Natural killer cell (primary cell): ENCODE results near the gene NKD1. TPM values are rescaled to one million over a fixed set of nuclear protein-coding genes. Genes with fewer than 3 reads are reported as not detected.

ENCODE experiments used
- ATAC-seq, 3 donors: fragments of 150-1000 bp in 2 of 3; fragments of 200-7000 bp in 1 of 3; cut with Tn5 transposase; 1 replicate in 1 of 3; 2 replicates in 2 of 3; pipeline ENCODE4 v1.10.0; 2021; ENCODE audit warnings: mild to moderate bottlenecking in 2 of 3, moderate library complexity in 2 of 3
- DNase-seq, 2 donors: peaks; one replicate each; pipeline versions ENCODE4 v3.0.0 to v3.0.0-alpha.2; 2013 to 2021; ENCODE audit warnings: mixed read lengths in 1 of 2
- H3K27ac ChIP-seq: one replicate; pipeline ENCODE4 v1.5.1; 2013; ENCODE audit warnings: mild to moderate bottlenecking, low read length
- H3K27me3 ChIP-seq: one replicate; pipeline ENCODE4 v1.6.1; 2013; ENCODE audit warnings: low read length; ENCODE audit not compliant: control insufficient read depth, insufficient read depth
- H3K36me3 ChIP-seq: one replicate; pipeline ENCODE4 v1.6.1; 2013; ENCODE audit warnings: low read length; ENCODE audit not compliant: control insufficient read depth, insufficient read depth
- H3K4me1 ChIP-seq: one replicate; pipeline ENCODE4 v1.6.1; 2013; ENCODE audit warnings: low read length; ENCODE audit not compliant: control insufficient read depth, insufficient read depth
- H3K4me3 ChIP-seq: one replicate; pipeline ENCODE4 v1.5.1; 2013; ENCODE audit warnings: low read length
- H3K9me3 ChIP-seq: one replicate; pipeline ENCODE4 v1.6.1; 2013; ENCODE audit warnings: low read length; ENCODE audit not compliant: control insufficient read depth, insufficient read depth
- H3K27ac Mint-ChIP-seq, 2 donors: one replicate each; pipeline ENCODE4 v1.8.0; 2022; ENCODE audit warnings: mild to moderate bottlenecking in 2 of 2, mixed read lengths in 2 of 2, moderate library complexity in 1 of 2
- H3K27me3 Mint-ChIP-seq, 2 donors: one replicate each; pipeline ENCODE4 v1.8.0; 2022; ENCODE audit warnings: low read depth in 2 of 2, mixed read lengths in 2 of 2
- H3K36me3 Mint-ChIP-seq: one replicate; pipeline ENCODE4 v1.8.0; 2022; ENCODE audit warnings: mixed read lengths
- H3K4me1 Mint-ChIP-seq, 2 donors: one replicate each; pipeline ENCODE4 v1.8.0; 2022; ENCODE audit warnings: mixed read lengths in 2 of 2
- H3K4me3 Mint-ChIP-seq: one replicate; pipeline ENCODE4 v1.8.0; 2022; ENCODE audit warnings: mild to moderate bottlenecking, moderate library complexity, mixed read lengths
- H3K9me3 Mint-ChIP-seq, 2 donors: one replicate each; pipeline ENCODE4 v1.8.0; 2022; ENCODE audit warnings: mixed read lengths in 2 of 2
- CTCF ChIP-seq: fragments of 200-600 bp; IDR thresholded peaks from one replicate; pipeline ENCODE4 v1.8.0; 2022; ENCODE audit warnings: antibody characterized with exemption
- WGBS: methylation state at CpG from one replicate; pipeline ENCODE4 v1.1.7; 2013; ENCODE audit warnings: missing lambda C conversion rate; ENCODE audit not compliant: insufficient coverage; 5-methylcytosine and 5-hydroxymethylcytosine counted together
- intact Hi-C: fragments of 100-400 bp; cut with micrococcal nuclease; formaldehyde crosslinking; loops from one replicate; pipeline ENCODE4 v1.14.2; 2022
- total RNA-seq, 4 donors: library from RNA; stranded (reverse); fragments of 120-200 nt in 1 of 4; gene quantifications; one replicate each; pipeline versions ENCODE4 v1.2.3 to v1.2.4, GENCODE V29; 2013 to 2022

NKD1 gene
- total RNA-seq, 3 donors from 2014 or later (not counting 1 experiment from before 2014, with no cell fraction given): 0.75 to 1.5 (median 1.0) TPM

GRCh38 chr16:50538411-50539052 lies 9.7 kb upstream of the NKD1 start:
- Histone ChIP-seq H3K4me1 (no peaks in the 10 kb centered on the region), H3K27ac (no peak overlapping the region), H3K9me3 (no peaks in the 10 kb centered on the region), H3K36me3 (no peaks in the 10 kb centered on the region), H3K4me3 (no peak overlapping the region), H3K27me3 (no peaks in the 10 kb centered on the region)
- Mint-ChIP-seq H3K9me3 (no peaks in the 10 kb centered on the region), H3K27me3 (peaks cover 16 to 26% of the 10 kb centered on the region in 2 donors), H3K36me3 (no peaks in the 10 kb centered on the region), H3K27ac (no peak overlapping the region), H3K4me1 (no peaks in the 10 kb centered on the region), H3K4me3 (no peak overlapping the region)
- no peak for ATAC-seq
- no peak for TF ChIP-seq CTCF
- DNase-seq: no peak
- WGBS: 91% methylated on average over 11 of the region's 11 CpGs
- intact Hi-C loops: no loop called here

- peaks cover 22 to 27% of the 10 kb centered on the region in 2 donors for H3K27me3 Mint-ChIP-seq
- DNase-seq (no peak), ATAC-seq (no peak)
- H3K4me3 Mint-ChIP-seq: no peak overlapping the region
- WGBS: 83% methylated on average over 17 of the region's 17 CpGs
- no peaks in the 10 kb centered on the region for H3K36me3 Mint-ChIP-seq
- H3K27ac ChIP-seq: no peak overlapping the region
- no peaks in the 10 kb centered on the region for H3K9me3 ChIP-seq
- H3K27ac Mint-ChIP-seq: no peak overlapping the region
- no peak overlapping the region for H3K4me3 ChIP-seq
- no peaks in the 10 kb centered on the region for H3K4me1 ChIP-seq
- H3K27me3 ChIP-seq: no peaks in the 10 kb centered on the region
- no peaks in the 10 kb centered on the region for H3K9me3 Mint-ChIP-seq
- H3K36me3 ChIP-seq: no peaks in the 10 kb centered on the region
- intact Hi-C loops: no loop called here
- no peak for TF ChIP-seq CTCF
- H3K4me1 Mint-ChIP-seq: no peaks in the 10 kb centered on the region
These were observed 9.0 kb upstream of the NKD1 start for GRCh38 chr16:50539053-50539695.

GRCh38 chr16:50539822-50540710 lies 8.1 kb upstream of the NKD1 start:
- Mint-ChIP-seq H3K27ac (no peak overlapping the region), H3K27me3 (peaks cover 26 to 27% of the 10 kb centered on the region in 2 donors), H3K4me1 (no peaks in the 10 kb centered on the region), H3K4me3 (no peak overlapping the region), H3K36me3 (no peaks in the 10 kb centered on the region), H3K9me3 (no peaks in the 10 kb centered on the region)
- Histone ChIP-seq H3K4me3 (no peak overlapping the region), H3K27me3 (no peaks in the 10 kb centered on the region), H3K36me3 (no peaks in the 10 kb centered on the region), H3K27ac (no peak overlapping the region), H3K4me1 (no peaks in the 10 kb centered on the region), H3K9me3 (no peaks in the 10 kb centered on the region)
- ATAC-seq: no peak
- no peak for TF ChIP-seq CTCF
- whole genome bisulfite sequencing: 89% methylated on average over 23 of the region's 23 CpGs
- intact Hi-C loops: loop anchor here (10.0 kb wide), 1 partner anchor 265 kb away; no protein-coding TSS in a partner anchor
- DNase-seq: no peak
